HEK293 (cell line): ENCODE data around the gene MOB2.

ENCODE experiments used
- CTCF ChIA-PET: fragments of 350-600 bp; formaldehyde crosslinking; extraction: SDS; loops from one replicate; lab custom pipeline; 2021; ENCODE audit warnings: antibody characterized with exemption; lab: Yijun Ruan, JAX
- POLR2A ChIA-PET: fragments of 300-600 bp; formaldehyde crosslinking; extraction: SDS; loops from one replicate; lab custom pipeline; 2020; ENCODE audit warnings: antibody characterized with exemption, inconsistent platforms; lab: Yijun Ruan, JAX
- H3K27ac ChIP-seq: fragments of 200-500 bp; sonication (Bioruptor generic); 2 replicates; pipeline ENCODE4 v1.5.1; 2014; ENCODE audit warnings: low read depth, low read length, control low read depth, inconsistent platforms; ENCODE audit errors: extremely low read depth
- H3K36me3 ChIP-seq, 2 experiments: fragments of 200-500 bp in 1 of 2; sonication (Bioruptor generic) in 1 of 2; 1 replicate in 1 of 2; 2 replicates in 1 of 2; pipeline ENCODE4 v1.5.1; 2014 to 2017; ENCODE audit warnings: inconsistent platforms in 2 of 2, low read length in 2 of 2; ENCODE audit not compliant: control insufficient read depth in 2 of 2, insufficient read depth in 1 of 2
- H3K4me1 ChIP-seq: fragments of 200-500 bp; sonication (Bioruptor generic); 2 replicates; pipeline ENCODE4 v1.5.1; 2014; ENCODE audit warnings: mild to moderate bottlenecking, low read length, inconsistent platforms; ENCODE audit not compliant: control insufficient read depth, insufficient read depth
- H3K4me3 ChIP-seq: 2 replicates; pipeline ENCODE4 v1.5.1; 2011; ENCODE audit warnings: low read depth, mild to moderate bottlenecking, control low read depth, low read length, moderate library complexity
- H3K9me3 ChIP-seq: fragments of 200-500 bp; sonication (Bioruptor generic); 2 replicates; pipeline ENCODE4 v1.5.1; 2014; ENCODE audit warnings: low read depth, low read length, inconsistent platforms; ENCODE audit not compliant: control insufficient read depth, insufficient read depth
- HOXA7 ChIP-seq: sonication (generic); formaldehyde crosslinking; IDR thresholded peaks from 2 replicates; pipeline ENCODE4 v1.8.1; 2022; ENCODE audit warnings: missing genetic modification reagents, borderline replicate concordance
- HOXC10 ChIP-seq: sonication (generic); formaldehyde crosslinking; IDR thresholded peaks from 2 replicates; pipeline ENCODE4 v1.8.1; 2023; ENCODE audit warnings: mild to moderate bottlenecking, missing genetic modification reagents
- MZF1 ChIP-seq: fragments of 450-650 bp; formaldehyde crosslinking; IDR thresholded peaks from 2 replicates; pipeline ENCODE4 v1.5.1; 2017; ENCODE audit warnings: missing biosample characterization, missing genetic modification characterization, borderline replicate concordance
- PRDM1 ChIP-seq: fragments of 450-650 bp; formaldehyde crosslinking; IDR thresholded peaks from 2 replicates; pipeline ENCODE4; 2016; ENCODE audit warnings: missing biosample characterization, missing genetic modification characterization
- TCF7L2 ChIP-seq: IDR thresholded peaks from 2 replicates; pipeline ENCODE4 v1.6.1; 2011; ENCODE audit warnings: low read depth, mild to moderate bottlenecking, inconsistent platforms, low read length, moderate library complexity, borderline replicate concordance
- ZNF155 ChIP-seq: fragments of 450-650 bp; formaldehyde crosslinking; IDR thresholded peaks from 2 replicates; pipeline ENCODE4 v1.5.1; 2016; ENCODE audit warnings: missing biosample characterization, missing genetic modification characterization
- ZNF214 ChIP-seq: fragments of 450-650 bp; formaldehyde crosslinking; IDR thresholded peaks from 2 replicates; pipeline ENCODE4 v1.5.1; 2017; ENCODE audit warnings: missing biosample characterization, mild to moderate bottlenecking, missing genetic modification characterization, borderline replicate concordance
- ZNF335 ChIP-seq: fragments of 450-650 bp; formaldehyde crosslinking; conservative IDR thresholded peaks from 2 replicates; pipeline ENCODE4 v1.5.1; 2016; ENCODE audit warnings: missing biosample characterization, missing genetic modification characterization
- ZNF416 ChIP-seq: fragments of 450-650 bp; formaldehyde crosslinking; IDR thresholded peaks from 2 replicates; pipeline ENCODE4 v1.5.1; 2016; ENCODE audit warnings: missing biosample characterization, missing genetic modification characterization
- ZNF529 ChIP-seq: fragments of 450-650 bp; formaldehyde crosslinking; IDR thresholded peaks from 2 replicates; pipeline ENCODE4 v1.5.1; 2017; ENCODE audit warnings: missing genetic modification characterization, missing biosample characterization; ENCODE audit not compliant: insufficient replicate concordance
- ZNF776 ChIP-seq: fragments of 450-650 bp; formaldehyde crosslinking; IDR thresholded peaks from 2 replicates; pipeline ENCODE4 v1.5.0; 2017; ENCODE audit warnings: missing biosample characterization, missing genetic modification characterization, borderline replicate concordance
- ZNF785 ChIP-seq: fragments of 450-650 bp; formaldehyde crosslinking; IDR thresholded peaks from 2 replicates; pipeline ENCODE4 v1.5.1; 2016; ENCODE audit warnings: missing biosample characterization, missing genetic modification characterization
- ZXDB ChIP-seq: fragments of 450-650 bp; formaldehyde crosslinking; IDR thresholded peaks from 2 replicates; pipeline ENCODE4 v1.5.1; 2016; ENCODE audit warnings: missing biosample characterization, missing genetic modification characterization
- TF ChIP-seq, protein P1 (sequence below): fragments of 450-650 bp; formaldehyde crosslinking; IDR thresholded peaks from 2 replicates; pipeline ENCODE4 v1.5.1; 2016; ENCODE audit warnings: missing biosample characterization, missing genetic modification characterization
- TF ChIP-seq, protein P2 (sequence below): fragments of 450-650 bp; formaldehyde crosslinking; conservative IDR thresholded peaks from 2 replicates; pipeline ENCODE4 v1.5.1; 2016; ENCODE audit warnings: low read depth, missing biosample characterization, missing genetic modification characterization
- TF ChIP-seq, protein P3 (sequence below): fragments of 450-650 bp; IDR thresholded peaks from 2 replicates; pipeline ENCODE4 v1.5.1; 2018; ENCODE audit warnings: missing biosample characterization, mild to moderate bottlenecking, missing genetic modification characterization
- TF ChIP-seq, protein P4 (sequence below): fragments of 450-650 bp; formaldehyde crosslinking; IDR thresholded peaks from 2 replicates; pipeline ENCODE4 v1.5.1; 2016; ENCODE audit warnings: missing biosample characterization, missing genetic modification characterization
- TF ChIP-seq, protein P5 (sequence below): fragments of 450-650 bp; formaldehyde crosslinking; IDR thresholded peaks from 2 replicates; pipeline ENCODE4 v1.5.1; 2016; ENCODE audit warnings: missing biosample characterization, missing genetic modification characterization

MOB2 gene

DNA sequence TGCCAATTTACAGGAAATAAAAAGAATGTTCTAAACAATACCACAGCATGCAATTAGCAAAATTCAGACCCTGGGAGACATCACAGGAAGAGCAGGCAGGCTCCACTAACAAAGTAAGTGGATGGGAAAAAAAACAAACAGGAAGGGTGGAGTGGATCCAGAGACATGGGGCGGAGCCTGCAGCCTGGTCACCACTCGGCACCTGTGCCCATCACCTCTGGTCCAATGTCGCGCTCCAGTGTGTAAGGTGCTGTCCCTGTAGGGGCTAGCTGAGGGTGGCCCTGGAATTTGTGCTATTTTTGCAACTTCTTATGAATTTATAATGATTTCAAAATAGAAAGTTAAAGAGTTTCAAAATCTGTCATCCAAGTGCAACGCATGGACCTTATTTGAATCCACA is 11.0 kb upstream of the MOB2 start (continued):
- TF ChIP-seq, protein P1, sequence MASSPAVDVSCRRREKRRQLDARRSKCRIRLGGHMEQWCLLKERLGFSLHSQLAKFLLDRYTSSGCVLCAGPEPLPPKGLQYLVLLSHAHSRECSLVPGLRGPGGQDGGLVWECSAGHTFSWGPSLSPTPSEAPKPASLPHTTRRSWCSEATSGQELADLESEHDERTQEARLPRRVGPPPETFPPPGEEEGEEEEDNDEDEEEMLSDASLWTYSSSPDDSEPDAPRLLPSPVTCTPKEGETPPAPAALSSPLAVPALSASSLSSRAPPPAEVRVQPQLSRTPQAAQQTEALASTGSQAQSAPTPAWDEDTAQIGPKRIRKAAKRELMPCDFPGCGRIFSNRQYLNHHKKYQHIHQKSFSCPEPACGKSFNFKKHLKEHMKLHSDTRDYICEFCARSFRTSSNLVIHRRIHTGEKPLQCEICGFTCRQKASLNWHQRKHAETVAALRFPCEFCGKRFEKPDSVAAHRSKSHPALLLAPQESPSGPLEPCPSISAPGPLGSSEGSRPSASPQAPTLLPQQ (tag by site-specific recombination) = no peak
- TF ChIP-seq, protein P2, sequence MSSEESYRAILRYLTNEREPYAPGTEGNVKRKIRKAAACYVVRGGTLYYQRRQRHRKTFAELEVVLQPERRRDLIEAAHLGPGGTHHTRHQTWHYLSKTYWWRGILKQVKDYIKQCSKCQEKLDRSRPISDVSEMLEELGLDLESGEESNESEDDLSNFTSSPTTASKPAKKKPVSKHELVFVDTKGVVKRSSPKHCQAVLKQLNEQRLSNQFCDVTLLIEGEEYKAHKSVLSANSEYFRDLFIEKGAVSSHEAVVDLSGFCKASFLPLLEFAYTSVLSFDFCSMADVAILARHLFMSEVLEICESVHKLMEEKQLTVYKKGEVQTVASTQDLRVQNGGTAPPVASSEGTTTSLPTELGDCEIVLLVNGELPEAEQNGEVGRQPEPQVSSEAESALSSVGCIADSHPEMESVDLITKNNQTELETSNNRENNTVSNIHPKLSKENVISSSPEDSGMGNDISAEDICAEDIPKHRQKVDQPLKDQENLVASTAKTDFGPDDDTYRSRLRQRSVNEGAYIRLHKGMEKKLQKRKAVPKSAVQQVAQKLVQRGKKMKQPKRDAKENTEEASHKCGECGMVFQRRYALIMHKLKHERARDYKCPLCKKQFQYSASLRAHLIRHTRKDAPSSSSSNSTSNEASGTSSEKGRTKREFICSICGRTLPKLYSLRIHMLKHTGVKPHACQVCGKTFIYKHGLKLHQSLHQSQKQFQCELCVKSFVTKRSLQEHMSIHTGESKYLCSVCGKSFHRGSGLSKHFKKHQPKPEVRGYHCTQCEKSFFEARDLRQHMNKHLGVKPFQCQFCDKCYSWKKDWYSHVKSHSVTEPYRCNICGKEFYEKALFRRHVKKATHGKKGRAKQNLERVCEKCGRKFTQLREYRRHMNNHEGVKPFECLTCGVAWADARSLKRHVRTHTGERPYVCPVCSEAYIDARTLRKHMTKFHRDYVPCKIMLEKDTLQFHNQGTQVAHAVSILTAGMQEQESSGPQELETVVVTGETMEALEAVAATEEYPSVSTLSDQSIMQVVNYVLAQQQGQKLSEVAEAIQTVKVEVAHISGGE (tag by site-specific recombination) = no peak
- no peak for TF ChIP-seq HOXA7 (CRISPR knock-in tag)
- TF ChIP-seq, protein P3, sequence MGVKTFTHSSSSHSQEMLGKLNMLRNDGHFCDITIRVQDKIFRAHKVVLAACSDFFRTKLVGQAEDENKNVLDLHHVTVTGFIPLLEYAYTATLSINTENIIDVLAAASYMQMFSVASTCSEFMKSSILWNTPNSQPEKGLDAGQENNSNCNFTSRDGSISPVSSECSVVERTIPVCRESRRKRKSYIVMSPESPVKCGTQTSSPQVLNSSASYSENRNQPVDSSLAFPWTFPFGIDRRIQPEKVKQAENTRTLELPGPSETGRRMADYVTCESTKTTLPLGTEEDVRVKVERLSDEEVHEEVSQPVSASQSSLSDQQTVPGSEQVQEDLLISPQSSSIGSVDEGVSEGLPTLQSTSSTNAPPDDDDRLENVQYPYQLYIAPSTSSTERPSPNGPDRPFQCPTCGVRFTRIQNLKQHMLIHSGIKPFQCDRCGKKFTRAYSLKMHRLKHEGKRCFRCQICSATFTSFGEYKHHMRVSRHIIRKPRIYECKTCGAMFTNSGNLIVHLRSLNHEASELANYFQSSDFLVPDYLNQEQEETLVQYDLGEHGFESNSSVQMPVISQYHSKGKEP = no peak
- no peak for TF ChIP-seq ZNF529
- TF ChIP-seq, protein P4, sequence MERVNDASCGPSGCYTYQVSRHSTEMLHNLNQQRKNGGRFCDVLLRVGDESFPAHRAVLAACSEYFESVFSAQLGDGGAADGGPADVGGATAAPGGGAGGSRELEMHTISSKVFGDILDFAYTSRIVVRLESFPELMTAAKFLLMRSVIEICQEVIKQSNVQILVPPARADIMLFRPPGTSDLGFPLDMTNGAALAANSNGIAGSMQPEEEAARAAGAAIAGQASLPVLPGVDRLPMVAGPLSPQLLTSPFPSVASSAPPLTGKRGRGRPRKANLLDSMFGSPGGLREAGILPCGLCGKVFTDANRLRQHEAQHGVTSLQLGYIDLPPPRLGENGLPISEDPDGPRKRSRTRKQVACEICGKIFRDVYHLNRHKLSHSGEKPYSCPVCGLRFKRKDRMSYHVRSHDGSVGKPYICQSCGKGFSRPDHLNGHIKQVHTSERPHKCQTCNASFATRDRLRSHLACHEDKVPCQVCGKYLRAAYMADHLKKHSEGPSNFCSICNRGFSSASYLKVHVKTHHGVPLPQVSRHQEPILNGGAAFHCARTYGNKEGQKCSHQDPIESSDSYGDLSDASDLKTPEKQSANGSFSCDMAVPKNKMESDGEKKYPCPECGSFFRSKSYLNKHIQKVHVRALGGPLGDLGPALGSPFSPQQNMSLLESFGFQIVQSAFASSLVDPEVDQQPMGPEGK = no peak
- no peak for TF ChIP-seq ZXDB
- TF ChIP-seq ZNF416 (tag by site-specific recombination) = no peak
- TF ChIP-seq, all 188 proteins: peak for 0

DNA sequence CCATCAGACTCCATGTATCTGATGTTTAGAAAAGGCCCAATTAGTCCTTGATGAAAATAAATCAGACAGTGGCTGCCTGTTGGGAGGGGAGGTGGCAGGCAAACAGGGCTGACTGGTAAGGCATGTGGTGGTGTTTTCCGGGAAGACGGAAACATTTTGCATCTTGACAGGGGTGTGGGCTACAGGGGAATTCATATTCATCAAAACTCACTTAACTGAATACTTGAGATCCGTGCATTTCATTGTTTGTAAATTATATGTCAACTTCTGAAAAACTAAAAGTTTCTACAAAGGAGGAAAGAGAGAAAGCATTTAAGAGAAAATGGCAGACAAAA is 10.1 kb upstream of the MOB2 start:
- TF ChIP-seq MZF1 (tag by site-specific recombination) (no peak), ZNF776 (tag by site-specific recombination) (no peak), PRDM1 (tag by site-specific recombination) (no peak), HOXC10 (CRISPR knock-in tag) (no peak), ZNF214 (no peak), ZNF785 (tag by site-specific recombination) (no peak), TCF7L2 (no peak), ZNF335 (tag by site-specific recombination) (no peak), ZNF155 (tag by site-specific recombination) (no peak)
- TF ChIP-seq, protein P4 = no peak
- TF ChIP-seq, protein P1 (tag by site-specific recombination) = no peak
- TF ChIP-seq, protein P5, sequence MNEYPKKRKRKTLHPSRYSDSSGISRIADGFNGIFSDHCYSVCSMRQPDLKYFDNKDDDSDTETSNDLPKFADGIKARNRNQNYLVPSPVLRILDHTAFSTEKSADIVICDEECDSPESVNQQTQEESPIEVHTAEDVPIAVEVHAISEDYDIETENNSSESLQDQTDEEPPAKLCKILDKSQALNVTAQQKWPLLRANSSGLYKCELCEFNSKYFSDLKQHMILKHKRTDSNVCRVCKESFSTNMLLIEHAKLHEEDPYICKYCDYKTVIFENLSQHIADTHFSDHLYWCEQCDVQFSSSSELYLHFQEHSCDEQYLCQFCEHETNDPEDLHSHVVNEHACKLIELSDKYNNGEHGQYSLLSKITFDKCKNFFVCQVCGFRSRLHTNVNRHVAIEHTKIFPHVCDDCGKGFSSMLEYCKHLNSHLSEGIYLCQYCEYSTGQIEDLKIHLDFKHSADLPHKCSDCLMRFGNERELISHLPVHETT (tag by site-specific recombination) = no peak
- Histone ChIP-seq H3K36me3 (peaks cover 0 to 4% of the 10 kb centered on the region in 2 experiments; a peak in 1 of 3 replicates), H3K4me1 (no peaks in the 10 kb centered on the region), H3K27ac (no peak overlapping the region), H3K4me3 (no peak overlapping the region), H3K9me3 (no peaks in the 10 kb centered on the region)
- POLR2A ChIA-PET = no interaction called here
- CTCF ChIA-PET = interaction anchor here (0.6 kb wide), 1 partner anchor 197 kb away, joined by 3 read pairs; no protein-coding TSS in a partner anchor
